Measurements from ENCODE around the gene PLLP.

DNA sequence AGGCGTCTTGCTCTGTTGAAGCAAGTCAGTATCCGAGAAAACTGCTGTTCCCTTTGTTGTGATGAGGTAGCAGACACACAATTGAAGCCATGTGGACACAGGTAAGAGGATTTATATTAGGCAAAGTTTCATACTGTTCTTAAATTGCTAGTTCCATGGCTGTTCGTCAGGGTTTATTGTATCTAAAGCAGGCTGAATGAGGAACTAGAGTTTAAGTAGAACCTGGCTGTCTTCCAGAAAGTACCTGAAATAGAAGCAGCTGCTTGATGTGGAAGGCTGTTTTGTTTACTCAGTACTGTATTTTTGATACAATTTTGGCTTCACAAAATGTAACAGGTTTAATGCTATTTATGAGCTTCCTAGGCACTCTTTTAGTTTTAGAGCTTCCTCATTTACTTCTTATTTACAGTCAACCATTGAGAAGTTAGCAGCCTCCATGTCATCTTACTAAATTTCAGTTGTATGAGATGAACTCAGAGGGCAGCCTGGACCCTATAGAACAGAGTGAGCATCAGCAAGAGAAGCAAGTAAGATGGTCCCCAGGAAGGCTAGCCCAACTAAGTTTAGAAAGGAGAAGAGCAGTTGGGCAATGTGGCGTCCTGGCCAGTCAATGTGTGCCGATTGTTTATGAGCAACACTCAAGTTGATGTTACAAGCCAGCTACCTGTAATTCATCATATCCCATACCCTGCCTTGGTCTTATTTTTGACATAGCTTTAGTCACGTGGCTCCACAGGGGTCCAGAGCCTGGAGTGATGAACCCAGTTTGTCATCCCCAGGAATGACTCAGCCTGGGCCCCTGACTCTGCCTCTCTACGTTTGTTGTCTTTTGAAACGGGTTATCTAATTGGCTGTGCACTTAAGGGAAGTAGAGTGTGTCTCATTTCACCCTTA is 49.1 kb downstream of the PLLP start:
- TF ChIP-seq, protein P1, sequence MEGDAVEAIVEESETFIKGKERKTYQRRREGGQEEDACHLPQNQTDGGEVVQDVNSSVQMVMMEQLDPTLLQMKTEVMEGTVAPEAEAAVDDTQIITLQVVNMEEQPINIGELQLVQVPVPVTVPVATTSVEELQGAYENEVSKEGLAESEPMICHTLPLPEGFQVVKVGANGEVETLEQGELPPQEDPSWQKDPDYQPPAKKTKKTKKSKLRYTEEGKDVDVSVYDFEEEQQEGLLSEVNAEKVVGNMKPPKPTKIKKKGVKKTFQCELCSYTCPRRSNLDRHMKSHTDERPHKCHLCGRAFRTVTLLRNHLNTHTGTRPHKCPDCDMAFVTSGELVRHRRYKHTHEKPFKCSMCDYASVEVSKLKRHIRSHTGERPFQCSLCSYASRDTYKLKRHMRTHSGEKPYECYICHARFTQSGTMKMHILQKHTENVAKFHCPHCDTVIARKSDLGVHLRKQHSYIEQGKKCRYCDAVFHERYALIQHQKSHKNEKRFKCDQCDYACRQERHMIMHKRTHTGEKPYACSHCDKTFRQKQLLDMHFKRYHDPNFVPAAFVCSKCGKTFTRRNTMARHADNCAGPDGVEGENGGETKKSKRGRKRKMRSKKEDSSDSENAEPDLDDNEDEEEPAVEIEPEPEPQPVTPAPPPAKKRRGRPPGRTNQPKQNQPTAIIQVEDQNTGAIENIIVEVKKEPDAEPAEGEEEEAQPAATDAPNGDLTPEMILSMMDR (IDR thresholded peaks at IDR 0.05; ENCODE audit: poor library complexity, severe bottlenecking) = no peak
- no peak for TF ChIP-seq EZH2 (IDR thresholded peaks at IDR 0.05; ENCODE audit: borderline replicate concordance, insufficient read depth, low read length, poor library complexity, severe bottlenecking)
- TF ChIP-seq EP300 (conservative IDR thresholded peaks at IDR 0.05; ENCODE audit: poor library complexity, severe bottlenecking) = no peak
- TF ChIP-seq SMC3 (conservative IDR thresholded peaks at IDR 0.05; ENCODE audit: poor library complexity) = no peak
- no peak for TF ChIP-seq RAD21 (conservative IDR thresholded peaks at IDR 0.05)
- TF ChIP-seq, protein P2, sequence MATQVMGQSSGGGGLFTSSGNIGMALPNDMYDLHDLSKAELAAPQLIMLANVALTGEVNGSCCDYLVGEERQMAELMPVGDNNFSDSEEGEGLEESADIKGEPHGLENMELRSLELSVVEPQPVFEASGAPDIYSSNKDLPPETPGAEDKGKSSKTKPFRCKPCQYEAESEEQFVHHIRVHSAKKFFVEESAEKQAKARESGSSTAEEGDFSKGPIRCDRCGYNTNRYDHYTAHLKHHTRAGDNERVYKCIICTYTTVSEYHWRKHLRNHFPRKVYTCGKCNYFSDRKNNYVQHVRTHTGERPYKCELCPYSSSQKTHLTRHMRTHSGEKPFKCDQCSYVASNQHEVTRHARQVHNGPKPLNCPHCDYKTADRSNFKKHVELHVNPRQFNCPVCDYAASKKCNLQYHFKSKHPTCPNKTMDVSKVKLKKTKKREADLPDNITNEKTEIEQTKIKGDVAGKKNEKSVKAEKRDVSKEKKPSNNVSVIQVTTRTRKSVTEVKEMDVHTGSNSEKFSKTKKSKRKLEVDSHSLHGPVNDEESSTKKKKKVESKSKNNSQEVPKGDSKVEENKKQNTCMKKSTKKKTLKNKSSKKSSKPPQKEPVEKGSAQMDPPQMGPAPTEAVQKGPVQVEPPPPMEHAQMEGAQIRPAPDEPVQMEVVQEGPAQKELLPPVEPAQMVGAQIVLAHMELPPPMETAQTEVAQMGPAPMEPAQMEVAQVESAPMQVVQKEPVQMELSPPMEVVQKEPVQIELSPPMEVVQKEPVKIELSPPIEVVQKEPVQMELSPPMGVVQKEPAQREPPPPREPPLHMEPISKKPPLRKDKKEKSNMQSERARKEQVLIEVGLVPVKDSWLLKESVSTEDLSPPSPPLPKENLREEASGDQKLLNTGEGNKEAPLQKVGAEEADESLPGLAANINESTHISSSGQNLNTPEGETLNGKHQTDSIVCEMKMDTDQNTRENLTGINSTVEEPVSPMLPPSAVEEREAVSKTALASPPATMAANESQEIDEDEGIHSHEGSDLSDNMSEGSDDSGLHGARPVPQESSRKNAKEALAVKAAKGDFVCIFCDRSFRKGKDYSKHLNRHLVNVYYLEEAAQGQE (IDR thresholded peaks at IDR 0.05; ENCODE audit: borderline replicate concordance) = no peak
- TF ChIP-seq POLR2AphosphoS5 (IDR thresholded peaks at IDR 0.05) = no peak

All from neural cell (in vitro differentiated cells).